Germinal center (tissue), 1 donor: ENCODE measurements around the gene PLEKHG2.

Experiments used
- DNase-seq: peaks from one replicate; pipeline ENCODE4 v3.0.0; 2012; ENCODE audit warnings: mixed read lengths, low spot score

The PLEKHG2 gene

DNA sequence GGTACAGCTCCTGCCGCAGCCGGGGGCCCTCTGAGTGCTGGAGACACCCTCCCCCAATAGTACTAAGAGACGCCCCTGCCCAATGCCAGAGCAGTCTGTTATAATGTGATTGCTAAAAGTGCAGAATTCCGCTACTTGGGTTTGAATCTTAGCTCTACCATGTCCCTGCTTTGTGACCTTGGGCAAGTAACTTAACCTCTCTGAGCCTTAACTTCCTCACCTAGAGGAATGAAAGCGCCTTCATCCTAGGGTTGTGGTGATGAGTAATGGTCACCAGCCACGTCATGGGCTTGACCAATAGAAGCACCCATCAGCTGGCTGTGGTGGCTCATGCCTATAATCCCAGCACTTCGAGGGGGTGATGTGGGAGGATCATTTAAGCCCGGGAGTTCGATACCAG is 6.5 kb downstream of the PLEKHG2 start:
- no peak for DNase-seq

DNA sequence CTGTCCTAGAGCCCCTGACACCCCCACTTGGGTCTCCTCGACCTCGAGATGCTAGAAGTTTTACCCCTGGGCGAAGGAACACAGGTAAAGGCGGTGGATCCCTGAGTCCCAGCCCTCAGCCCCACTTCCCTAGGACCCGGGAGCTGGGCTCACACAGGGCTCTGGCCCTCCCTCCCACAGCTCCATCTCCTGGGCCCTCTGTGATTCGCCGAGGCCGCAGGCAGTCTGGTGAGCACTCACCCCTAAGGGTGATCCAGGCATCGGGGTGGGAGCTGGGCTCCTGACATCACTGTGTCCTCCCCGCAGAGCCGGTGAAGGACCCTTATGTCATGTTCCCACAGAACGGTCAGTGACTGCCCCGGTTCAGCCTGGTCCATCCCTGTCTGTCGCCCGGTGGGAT is 8.3 kb downstream of the PLEKHG2 start:
- no peak for DNase-seq

DNA sequence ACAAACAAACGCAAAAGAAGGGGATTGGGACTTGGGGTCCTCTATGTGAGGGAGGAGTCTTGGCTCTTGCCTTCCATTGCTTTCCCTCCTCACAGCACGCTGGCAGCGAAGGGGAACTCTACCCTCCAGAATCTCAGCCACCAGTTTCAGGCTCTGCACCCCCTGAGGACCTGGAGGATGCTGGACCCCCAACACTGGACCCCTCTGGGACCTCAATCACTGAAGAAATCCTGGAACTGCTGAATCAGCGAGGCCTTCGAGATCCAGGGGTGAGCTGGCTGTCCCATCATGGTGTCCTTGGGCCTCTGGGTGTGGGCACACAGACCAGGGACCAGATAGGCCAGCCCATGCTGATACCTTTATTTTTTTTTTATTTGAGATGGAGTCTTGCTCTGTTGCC is 9.6 kb downstream of the PLEKHG2 start:
- no peak for DNase-seq

GRCh38 chr19:39423258-39424086 is 11.0 kb downstream of the PLEKHG2 start:
- DNase-seq: no peak

GRCh38 chr19:39424934-39425333 is 12.5 kb downstream of the PLEKHG2 start:
- DNase-seq: no peak

DNA sequence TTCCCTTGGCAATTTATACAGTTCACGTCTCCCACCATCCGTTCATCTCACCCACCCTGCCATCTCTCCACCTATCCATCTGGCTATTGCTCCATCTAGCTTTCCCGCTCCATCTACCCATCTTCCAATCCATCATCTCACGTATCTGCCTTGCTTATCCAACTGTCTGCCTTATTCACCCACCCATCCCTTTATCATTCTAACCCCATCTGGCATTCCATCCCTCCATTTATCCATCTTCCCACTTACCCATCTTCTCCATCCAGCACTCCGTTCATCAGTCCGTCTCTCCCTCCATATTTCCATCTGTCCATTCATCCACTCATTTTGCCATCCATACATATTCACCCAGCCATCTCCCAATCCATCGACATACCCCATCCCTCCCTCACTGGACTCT is 13.3 kb downstream of the PLEKHG2 start:
- no peak for DNase-seq

- no peak for DNase-seq
These were observed 13.7 kb downstream of the PLEKHG2 start for GRCh38 chr19:39426170-39426569.

GRCh38 chr19:39427707-39428106 is 15.2 kb downstream of the PLEKHG2 start:
- no peak for DNase-seq

DNA sequence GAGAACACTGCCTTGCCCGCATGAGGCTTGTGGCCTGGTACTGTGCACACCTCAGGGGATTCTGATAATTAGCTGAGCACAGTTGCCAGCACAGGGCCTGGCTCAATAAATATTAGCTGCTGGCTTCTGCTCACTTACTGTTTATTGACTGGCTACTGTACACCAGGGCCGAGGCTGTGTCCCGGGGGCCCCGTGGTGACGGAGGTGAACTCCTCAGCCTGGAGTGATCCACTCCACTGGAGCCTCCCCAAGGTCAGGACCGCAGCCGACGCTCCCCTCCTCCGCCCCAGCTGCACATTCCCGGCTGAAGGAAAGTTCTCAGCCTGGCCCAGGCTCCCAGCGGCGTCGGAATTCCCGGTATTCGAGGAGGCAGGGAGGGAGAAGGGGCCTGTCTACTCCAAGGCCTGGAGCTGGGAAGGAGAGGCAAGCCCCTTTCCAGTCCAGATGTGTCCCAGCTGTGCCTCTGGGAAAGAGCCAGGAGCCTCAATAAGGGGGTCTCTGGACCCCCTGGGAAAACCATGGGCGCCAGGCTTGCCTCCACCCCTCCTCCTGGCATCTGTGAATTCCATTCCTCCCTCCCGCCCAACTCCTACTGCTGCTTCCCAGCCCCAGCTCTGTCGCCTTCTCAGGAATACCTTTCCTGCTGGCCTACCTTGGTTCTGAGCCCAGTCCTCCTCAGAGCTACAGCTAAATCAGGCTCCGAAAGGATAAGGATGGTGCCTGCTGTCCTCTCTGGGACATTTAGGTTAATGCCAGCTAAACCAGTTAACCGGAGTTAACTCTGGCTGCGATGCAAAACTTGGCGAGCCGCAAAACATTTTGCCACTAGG is 16.0 kb downstream of the PLEKHG2 start:
- no peak for DNase-seq

DNA sequence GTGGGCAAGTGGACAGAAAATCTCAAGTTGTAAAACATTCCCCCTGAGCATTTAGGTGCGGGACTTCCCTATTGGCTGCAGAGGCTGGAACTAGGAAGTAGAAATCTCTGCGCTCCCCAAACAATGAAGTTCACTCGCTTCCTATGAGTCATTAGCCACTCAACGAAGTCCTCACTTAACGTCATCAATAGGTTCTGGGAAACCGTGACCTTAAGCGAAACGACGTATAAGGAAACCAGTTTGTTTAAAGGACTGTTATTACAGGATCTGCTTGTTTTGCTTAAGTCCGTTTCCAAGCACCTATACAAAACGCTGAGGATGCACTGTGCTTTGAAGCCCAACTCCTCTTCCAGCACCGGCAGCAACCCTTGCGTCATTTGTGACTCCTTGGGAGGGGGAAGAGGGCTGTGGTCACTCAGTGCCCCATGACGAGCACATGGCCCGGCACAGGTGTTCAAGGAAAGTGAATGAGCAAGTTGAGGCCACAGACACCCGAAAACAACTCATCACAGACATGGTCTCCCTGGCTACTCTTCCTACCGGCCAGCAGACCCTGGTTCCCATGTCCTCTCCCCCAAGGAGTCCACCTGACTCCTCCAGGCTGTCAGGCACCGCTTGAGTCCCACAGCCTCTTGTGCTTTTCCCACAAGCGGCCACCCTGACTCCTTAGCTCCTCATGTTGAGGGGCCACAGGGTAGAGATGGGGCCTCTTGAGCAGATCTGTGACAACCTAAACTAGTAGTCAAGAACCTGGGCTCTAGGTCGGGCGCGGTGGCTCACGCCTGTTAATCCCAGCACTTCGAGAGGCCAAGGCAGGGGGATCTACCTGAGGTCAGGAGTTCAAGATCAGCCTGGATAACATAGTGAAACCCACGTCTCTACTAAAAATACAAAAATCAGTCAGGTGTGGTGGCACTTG is 18.5 kb downstream of the PLEKHG2 start:
- DNase-seq: no peak

DNA sequence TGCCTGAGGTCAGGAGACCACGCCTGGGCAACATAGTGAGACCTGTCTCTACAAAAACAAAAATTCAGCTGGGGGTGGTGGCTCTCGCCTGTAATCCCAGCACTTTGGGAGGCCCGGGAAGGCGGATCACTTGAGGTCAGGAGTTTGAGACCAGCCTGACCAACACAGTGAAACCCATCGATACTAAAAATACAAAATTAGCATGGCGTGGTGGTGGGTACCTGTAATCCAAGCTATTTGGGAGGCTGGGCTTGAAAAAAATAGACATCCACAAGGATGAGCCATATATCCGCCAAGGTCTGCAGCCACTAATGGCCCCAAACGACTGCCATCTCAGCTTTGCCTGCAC is 20.2 kb downstream of the PLEKHG2 start:
- no peak for DNase-seq

- DNase-seq: no peak
These were observed 21.1 kb downstream of the PLEKHG2 start for GRCh38 chr19:39433480-39434079.

DNA sequence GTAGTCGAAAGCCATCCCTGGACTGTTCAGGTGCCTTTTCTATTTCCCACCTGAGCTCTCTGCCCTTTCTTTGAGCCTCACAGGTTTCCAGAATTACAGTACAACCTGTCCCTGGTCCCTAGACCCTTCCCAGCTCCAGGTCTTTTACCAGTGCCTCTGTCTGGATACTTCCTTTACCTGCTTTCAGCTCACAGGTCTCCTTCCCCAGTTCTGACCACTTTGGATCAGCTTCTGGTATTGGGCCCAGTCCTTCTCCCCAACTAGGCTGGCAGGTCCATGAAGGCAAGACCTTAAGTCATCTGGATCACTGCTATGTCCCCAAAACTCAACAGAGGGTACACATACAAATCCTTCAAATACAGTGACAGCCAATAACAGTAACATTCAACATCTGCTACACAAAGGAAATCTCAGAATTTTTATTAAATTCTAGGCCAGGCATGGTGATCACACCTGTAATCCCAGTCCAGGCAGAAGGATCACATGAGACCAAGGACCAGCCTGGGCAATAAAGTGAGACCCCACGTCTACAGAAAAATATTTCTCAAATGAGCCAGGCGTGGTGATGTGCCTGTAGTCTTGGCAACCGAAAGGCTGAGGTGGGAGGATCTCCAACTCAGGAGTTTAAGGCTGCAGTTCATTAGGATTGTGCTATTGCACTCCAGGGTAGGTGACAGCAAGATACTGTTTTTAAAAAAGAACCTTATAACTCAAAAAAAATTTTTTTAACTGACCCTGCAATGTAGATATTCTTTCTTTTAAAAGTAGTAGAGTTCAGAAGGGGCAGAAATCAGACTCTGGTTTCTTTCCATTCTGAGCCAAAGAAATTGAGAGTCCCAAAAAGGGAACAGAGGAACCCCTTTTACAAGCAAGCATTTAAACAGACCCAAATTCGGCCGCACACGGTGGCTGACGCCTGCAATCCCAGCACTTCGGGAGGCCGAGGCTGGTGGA is 21.9 kb downstream of the PLEKHG2 start:
- DNase-seq: no peak

- peak; percentile 92 for DNase-seq
These were observed 23.3 kb downstream of the PLEKHG2 start, which contains the start of gene RPS16 for GRCh38 chr19:39435499-39436349. Gene RPS16 (minus strand): TSS chr19:39435949. CDS start chr19:39435895, 54 bp downstream.

DNA sequence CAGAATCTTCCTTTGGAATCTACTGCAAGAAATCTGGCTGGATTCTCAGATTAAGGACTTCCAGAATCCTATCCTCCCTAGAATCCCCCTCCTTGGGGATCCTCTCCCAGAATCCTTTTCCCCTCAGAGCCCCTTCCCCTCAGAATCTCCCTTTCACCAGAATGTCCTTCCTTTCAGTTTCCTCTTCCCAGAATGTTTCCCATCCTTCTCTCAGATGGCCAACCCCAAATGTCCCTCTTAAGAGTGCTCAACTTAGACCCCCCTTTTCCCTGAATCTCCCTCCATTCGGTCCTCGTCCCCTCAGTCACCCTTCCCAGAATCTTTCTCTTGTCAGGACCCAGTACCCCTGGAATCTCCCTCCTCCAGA is 23.9 kb downstream of the PLEKHG2 start:
- no peak for DNase-seq

DNA sequence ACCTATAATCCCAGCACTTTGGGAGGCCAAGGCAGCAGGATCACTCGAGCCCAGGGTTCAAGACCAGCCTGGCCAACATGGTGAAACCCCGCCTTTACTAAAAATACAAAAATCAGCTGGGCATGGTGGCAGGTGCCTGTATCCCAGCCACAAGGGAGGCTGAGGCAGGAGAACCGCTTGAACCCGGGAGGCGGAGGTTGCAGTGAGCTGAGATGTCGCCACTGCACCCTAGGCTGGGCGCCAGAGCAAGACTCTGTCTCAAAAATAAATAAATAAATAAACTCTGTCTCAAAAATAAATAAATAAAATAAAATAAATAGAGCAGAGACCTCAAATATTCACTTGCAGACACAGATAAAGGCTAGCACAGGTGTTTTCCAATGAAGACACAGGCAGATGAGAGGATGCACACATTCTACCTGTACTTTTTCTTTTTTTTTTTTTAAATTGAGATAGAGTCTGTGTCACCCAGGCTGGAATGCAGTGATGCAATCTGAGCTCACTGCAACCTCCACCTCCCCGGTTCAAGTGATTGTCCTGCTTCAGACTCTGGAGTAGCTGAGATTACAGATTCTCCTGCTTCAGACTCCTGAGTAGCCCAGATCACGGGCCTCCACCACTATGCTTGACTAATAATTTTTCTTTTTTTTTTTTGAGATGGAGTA is 25.9 kb downstream of the PLEKHG2 start:
- DNase-seq: no peak

- DNase-seq: no peak
These were observed 32.2 kb downstream of the PLEKHG2 start for GRCh38 chr19:39444598-39445195.

- DNase-seq: peak; percentile 97
These were observed 33.0 kb downstream of the PLEKHG2 start, which contains the start of gene SUPT5H for GRCh38 chr19:39445196-39446111. Gene SUPT5H (plus strand): TSS chr19:39445582. CDS start chr19:39445891, 309 bp downstream.
